GM21529 (cell line): ENCODE results near the gene TMPRSS7.
A peak's percentile ranks its signal among the peaks of the same experiment; 100 is the strongest.
"Not testable (repeated sequence)": the region's sequence is repeated elsewhere in the genome, so short reads cannot be mapped to it uniquely, and the experiment has no call there.

Source experiments
- ATAC-seq: cut with Tn5 transposase; IDR thresholded peaks from one replicate; pipeline ENCODE4 v1.9.1; 2021; ENCODE audit not compliant: unreplicated experiment

TMPRSS7 gene

DNA sequence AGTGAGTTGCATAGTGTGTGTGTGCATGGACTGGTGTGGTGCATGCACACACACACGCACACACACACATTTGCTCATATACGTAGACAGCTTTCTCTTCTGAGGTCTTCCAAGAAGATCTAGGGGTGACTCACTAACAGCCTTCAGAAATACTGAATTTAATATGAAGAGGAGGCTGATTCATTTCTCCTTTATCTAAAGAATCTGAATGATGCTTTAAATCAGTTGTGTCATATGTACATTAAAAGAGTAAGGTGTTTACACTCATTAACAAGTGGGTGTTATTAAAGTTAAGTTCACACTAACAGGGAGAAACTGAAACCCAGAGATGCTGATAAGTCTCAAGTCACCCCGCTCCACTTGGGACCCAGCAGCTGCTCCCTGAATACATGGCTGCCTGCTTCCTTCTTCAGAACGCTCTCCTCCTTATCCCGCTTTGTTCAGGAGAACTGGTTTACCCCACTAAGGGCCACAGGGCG is 22.0 kb downstream of the TMPRSS7 start:
- no peak for ATAC-seq

DNA sequence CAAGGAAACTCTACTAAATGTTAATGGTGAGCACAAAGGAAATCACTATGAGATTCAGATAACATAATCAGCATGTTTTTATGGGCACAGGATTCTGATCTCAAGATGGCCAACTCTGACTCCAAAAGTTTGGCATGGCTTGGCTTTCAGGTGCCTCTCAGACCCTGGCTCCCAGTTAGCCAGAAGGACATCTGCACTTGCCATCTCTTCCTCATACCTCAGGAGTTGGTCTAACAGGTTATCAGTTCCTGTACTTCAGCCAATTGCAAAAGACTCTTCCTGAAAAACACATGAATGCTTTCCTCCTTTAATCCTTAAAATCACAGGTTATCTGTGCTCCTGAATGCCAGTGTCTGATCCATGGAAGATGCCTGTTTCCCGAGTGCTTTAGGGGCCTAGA is 25.0 kb downstream of the TMPRSS7 start:
- no peak for ATAC-seq

DNA sequence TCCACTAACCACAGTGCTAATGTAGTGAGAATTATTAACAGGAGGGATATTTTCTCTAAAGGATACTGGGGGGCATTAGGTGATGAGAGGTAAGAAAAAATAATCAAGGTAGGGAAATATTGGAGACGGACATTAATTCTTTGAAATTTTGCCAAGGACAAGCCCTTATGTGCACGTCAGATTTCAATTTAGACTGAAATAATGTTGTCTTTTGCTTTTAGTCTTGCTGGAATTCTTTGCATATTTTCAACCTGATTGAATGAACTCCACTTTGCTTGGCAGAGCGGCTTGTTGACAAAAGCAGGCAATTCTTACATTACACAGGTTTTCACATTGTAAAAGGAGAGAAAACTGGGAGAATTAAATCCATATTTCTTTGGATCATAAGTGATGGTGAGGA is 26.6 kb downstream of the TMPRSS7 start:
- no peak for ATAC-seq

DNA sequence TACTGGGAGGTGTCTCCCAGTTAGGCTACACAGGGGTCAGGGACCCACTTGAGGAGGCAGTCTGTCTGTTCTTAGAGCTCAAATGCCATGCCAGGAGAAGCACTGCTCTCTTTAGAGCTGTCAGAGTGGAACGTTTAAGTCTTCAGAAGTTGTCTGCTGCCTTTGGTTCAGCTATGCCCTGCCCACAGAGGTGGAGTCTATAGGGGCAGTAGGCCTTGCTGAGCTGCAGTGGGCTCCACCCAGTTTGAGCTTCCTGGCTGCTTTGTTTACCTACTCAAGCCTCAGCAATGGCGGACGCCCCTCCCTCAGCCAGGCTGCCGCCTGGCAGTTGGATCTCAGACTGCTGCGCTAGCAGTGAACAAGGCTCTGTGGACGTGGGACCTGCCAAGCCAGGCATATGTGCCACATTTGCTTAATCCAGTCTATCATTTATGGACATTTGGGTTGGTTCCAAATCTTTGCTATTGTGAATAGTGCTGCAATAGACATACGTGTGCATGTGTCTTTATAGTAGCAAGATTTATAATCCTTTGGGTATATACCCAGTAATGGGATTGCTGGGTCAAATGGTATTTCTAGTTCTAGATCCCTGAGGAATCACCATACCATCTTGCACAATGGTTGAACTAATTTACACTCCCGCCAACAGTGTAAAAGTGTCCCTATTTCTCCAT is 38.0 kb downstream of the TMPRSS7 start:
- ATAC-seq: not testable (repeated sequence)

DNA sequence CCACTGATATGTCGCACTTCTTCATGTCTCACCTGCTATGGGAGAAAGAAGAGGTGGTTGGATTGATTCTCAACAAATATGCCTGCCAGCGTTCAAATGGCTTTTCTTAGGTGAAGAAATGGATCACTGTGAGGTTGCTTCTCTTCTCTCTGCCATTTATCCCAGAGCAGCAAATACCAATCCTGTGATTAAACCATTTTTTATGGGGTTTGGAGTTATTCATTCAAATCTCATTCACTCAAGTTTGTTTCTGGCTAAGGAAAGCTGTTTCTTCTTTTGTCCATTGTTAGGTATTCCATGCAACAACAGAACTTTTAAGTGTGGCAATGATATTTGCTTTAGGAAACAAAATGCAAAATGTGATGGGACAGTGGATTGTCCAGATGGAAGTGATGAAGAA is 39.5 kb downstream of the TMPRSS7 start:
- no peak for ATAC-seq

DNA sequence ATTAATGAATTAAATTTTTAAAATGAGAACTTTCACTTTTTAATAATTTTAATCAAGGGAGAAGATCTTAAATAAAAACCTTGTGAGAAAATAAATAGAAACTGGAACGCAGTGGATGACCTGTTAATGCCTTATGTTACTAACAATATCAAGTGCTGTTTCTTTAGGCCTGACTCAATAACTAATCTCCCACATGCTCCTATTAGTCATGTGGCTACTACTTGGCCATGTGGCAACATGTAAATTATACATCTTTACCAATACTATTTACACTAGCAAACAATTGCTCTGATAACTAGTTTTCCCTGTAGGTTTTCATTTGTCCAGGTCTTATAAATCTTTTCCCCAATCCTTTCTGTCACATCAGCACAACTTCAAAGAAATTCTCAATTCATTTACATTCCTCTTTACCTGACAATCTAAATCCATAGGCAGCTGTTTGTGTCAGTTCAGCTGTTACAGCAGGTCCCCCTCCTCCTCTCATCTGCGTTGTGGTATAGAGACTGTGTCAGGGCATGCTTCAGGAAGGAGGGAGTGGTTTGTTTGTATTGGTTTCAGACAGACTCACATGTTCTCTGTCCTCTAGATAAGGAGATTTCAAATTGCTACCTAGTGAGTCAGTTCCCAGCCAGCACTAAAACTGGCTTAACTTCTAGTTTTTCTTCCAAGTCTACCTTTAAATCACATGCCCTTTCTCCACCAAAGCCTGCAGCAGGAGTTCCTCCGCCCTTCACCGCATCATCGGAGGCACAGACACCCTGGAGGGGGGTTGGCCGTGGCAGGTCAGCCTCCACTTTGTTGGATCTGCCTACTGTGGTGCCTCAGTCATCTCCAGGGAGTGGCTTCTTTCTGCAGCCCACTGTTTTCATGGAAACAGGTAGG is 40.3 kb downstream of the TMPRSS7 start:
- ATAC-seq: peak; percentile 88

DNA sequence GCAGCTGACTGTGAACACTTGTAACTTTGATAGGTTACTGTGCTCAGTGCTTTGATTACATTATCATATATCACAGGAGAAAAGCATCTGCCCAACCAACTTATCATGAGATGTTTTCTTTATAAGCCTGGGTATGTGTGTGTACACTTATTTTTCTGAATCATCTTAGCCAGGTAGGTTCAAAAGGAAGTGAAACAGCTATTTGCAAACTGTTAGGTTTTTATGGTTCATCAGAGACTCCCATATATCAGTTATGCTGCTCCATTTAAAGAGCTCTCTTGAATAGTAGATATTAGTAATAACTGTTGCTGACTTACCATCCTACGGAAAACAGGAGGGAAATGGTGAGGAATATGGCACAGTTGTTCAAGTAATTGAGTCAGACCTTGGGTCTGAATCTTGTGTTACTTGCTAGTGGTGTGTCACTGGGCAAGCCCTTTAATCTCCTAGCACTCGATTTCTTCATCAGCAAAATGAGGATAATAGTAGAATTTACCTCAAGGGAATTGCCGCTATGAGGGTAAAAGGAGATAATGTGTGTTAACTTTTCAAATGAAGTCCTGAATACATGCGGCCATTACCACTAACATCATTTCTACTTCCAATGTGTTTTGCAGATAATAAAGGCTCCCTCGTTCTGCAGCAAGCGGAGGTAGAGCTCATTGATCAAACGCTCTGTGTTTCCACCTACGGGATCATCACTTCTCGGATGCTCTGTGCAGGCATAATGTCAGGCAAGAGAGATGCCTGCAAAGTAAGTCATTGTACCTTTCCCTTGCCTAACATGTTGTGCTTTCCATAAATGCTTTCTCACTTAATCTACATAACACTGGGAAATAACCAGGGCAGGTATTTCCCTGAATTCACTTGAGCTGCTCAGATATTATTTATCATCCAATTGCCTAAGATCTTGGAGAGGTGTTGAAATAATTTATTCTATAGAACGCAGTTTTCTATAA is 43.9 kb downstream of the TMPRSS7 start:
- no peak for ATAC-seq

DNA sequence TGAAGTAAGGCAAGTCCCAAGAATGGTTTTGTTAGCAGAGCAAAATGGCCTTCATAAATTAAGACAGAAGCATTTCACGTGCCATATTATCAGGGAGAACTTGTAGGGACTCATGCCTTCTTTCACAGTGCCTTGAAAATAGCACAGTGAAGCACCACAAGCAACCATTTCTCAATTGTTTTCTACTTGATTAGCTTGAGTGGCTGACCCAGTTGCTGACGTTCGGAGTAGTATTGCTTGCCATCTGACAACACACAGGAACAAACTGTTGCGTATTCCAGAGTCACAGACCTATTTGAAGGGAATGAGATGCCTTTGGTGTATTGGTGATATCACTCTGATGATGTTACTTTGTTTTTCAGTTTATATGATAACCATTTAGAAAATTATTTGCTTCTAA is 48.7 kb downstream of the TMPRSS7 start:
- ATAC-seq: no peak

DNA sequence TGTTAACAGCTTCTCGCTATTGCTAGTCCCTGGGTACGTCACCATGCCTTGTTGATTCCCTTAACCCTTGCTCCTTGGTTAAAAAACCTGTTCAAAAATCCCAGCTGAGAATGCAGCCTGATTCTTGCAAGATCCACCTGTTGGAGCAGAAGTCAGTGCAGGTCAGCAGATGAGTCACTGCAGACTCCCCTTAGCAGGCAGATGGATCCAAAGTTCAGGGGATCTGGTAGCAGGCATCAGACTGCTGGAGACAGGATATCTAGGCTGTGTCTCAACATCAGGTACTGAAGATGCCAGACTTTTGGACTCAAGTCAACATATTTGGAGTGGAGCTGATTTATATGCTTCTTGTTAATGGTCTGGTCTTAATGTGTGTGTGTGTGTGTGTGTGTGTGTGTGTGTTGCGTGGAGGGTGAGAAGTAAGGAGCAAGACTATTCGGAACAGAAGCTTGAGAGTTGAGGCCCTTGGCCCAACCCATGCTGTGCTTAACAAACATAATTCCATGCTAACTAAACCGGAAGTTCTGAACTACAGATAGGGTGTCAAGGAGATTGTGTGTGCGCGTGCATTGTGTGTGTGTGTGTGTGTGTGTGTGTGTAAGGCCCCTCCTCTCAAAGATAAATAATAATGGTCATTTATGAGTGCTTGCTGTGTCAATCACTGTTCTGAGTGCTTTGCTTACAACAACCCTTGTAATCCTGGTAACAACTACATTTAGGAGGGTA is 50.6 kb downstream of the TMPRSS7 start:
- no peak for ATAC-seq

DNA sequence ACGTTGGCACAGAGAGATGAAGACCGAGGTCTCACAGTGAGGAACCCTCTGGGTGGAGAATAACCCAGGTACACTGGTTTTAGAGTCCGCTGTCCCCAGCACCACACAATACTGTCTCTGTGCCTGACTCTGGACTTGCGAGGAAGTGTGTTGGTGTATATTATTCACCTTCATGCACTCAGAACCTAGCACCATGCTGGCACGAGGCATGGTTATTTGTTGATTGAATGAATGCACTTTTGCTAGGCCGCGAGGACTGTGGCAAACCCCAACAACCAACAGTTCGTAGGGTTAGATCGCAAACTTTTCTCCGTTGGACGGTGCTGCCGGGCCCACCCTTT is 51.2 kb downstream of the TMPRSS7 start:
- peak; percentile 10 for ATAC-seq

DNA sequence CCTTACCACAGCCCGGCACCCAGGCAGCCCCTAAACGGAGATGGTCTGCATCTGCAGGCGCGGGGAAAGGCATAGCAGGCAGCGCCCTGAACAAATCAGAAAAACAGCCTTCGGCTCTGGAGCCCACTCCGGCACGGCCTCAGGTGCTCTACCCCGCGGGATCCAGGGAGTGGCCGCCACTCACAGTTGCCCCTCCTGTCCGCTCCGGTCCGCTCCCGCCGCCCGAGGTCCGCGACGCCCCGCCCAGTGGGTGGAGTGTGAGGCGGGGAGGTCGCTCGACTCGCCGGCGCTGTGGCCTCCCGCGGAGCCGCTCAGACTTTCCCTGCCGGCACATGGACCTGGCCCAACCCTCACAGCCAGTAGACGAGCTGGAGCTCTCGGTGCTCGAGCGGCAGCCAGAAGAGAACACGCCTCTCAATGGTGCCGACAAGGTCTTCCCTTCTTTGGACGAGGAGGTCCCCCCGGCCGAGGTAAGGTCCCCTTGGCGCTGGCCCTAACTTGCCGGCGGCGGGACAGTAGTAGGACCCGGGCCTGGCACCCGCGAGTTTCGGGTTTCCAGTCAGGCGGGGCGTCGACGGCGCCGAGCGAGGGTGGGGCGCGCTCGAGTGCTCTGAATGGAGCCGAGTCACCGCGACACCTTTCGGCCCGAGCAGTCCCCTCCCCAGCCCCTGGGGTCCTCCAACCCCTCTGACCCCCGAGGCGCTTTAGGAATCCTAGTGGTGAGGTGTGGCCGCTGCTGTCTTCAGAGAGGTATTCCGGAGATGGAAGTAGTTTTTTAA is 51.7 kb downstream of the TMPRSS7 start, which contains the start of gene C3orf52:
Gene C3orf52, plus strand, starts transcription at position 314 of the 779 bp plus-strand sequence. Its CDS starts 19 bp downstream, at position 333.
- ATAC-seq: peak; percentile 87

DNA sequence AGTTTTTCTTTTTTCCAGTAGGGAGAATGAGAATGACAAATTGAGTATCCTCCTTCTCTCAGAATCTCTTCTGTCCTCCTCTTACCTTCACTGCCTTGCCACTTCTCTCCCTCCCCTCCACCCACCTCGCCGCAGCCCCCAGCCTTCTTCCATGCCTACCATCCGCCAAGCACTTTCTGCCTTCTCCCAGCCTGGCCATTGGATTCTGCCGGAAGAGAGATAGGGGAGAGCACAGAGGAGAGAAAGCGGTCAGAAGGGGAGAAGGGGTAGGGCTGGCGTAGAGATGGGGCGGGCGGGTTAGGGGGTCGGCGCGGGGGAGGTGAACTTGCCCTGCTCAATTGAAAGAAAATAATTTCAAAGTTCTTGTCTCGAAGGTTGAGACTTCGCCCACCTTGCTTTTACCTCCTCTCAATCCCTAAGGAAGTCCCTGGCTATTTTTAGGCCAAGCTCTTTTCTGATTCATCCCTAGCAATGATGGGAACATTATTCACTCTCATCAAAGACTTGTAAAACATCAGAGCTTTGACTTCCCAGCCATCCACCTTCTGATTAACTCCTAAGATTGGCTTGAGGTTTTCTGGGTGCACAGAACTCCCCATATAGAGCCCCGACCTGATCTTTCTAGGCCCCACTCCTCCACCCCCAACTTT is 52.5 kb downstream of the TMPRSS7 start:
- no peak for ATAC-seq

DNA sequence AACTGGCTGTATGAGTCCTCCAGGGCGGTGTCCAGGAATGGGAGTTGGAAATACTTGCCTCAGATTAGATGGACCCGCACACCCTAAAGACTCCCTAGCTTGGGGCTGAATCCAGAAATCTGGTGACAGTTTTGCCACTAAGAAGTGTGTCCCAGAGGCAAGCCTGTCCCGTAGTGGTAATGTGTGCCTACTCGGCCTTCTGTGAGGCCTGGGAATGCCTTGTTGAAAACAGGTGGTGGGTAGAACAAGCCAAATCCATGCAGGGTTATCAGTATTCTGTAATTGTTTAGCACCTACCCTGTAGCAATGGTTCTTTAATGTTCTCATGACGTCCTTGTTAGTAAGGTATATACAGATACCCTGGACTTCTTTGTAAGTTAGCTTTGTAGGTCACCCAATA is 53.2 kb downstream of the TMPRSS7 start:
- ATAC-seq: no peak

DNA sequence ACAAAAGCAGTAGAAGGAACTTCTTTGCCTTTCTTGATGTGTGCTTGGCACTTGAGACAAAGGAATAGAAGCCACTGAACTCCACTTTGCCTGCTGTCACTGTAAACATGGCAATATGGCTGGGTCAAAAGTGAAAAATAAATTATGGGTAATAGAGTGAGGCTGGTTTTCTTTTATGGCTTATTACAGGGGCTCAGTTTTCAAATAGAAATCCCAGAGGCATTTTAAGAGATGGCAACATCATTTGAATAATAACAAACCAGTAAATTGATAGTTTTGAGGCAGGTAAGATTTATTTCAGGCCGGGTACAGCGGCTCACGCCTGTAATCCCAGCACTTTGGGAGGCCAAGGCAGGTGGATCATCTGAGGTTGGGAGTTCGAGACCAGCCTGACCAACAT is 54.4 kb downstream of the TMPRSS7 start:
- no peak for ATAC-seq

DNA sequence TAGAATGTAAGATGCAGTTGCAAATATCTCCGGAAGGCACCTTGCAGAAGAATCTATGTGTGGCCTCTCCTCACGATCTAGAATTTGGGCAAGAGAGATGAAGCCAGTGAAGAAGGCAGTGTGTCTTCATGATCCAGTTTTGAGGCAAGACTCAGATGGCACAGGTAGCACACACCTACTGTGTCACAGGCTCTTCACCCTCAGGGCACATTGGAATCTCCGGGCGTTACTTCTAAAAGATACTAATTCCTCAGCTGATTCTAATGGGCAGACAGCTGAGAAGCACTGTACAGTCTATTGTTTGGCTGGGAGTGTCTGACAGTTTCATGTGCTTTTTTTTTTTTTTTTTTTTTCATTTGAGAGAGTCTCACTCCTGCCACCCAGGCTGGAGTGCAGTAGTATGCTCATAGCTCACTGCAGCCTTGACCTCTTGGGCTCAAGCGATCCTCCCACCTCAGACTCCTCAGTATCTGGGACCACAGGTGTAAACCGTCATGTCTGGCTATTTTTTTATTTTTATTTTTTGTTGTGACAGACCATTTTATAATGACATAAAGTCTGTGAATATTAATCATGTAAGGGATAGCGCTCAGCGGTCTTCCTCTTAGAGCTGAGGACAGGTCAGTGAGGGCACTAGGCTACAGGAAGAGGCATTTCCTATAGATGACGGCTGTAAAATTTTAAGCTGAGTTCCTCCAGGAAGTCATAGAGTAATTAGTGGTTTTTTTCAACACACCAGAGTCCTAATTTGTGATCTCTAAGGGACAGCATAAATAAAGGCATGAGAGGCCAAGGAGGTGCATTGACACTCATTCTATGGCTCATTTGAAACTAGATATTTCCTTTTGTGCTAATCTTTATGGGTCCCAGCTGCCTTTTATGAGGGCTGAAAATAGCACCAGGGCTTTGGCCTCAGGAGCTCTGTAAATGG is 55.7 kb downstream of the TMPRSS7 start:
- no peak for ATAC-seq

DNA sequence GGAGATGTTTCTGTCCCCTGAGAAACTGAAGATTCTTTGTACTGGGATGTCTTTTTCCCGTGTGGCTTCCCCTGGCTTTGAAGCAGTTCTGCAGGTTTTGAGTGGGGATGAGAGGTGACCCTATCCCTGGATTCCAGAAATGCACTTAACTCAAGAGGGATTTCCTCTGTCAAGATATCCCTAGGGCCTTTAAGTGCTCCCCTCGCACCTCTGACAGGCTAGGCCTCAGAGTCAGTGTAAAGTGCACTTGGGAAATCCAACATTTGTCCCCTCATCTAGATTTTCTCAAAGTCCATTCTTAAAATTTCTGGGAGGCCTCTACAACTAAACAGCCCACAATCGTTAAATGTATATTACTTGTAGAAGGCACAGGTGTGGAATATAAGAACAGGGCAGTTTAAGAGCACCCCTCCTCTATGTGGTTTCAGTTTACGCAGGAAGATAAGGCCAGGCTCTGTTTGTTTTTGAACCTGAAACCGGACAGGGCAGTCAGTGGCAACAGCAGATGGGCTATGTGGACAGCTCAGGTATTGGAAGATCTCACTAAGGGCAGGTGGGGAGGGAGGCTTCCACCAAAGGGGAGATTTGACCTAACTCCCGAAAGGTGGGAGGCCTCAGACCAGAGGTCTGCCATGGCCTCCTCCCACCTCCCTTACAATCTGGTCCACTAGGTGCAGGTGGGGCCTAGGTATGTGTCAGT is 56.5 kb downstream of the TMPRSS7 start:
- no peak for ATAC-seq

DNA sequence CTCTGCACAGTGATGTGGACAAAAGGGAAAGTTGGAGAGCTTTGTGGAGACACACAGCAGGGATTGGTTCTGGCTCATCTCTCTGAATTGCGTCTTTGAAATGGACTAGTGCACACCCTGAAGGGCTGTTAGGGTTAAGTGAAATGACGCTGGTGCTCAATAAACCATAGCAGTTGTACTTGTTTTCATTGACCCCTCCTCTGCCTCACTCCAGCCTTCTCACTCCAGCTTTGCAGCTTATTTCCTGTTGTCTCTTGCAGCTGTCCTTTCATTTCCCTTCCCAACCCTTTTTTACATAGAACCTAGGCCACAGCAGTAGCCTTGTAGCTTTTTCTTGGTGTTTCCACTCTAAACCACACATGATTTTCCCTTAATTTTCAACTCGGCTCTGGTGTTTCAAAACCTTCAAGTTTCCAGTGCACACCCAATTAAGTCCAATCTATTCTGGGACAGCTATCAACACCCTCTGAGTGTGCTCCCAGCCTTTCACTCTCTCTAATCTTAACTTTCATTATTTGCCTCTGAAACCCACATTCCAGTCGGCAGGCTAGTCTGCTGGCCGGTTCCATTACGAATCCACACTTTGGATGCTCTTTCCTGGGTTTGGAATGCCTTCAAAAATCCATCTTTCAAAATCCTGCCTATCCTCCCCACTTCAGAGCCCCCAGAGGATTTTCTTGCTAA is 58.1 kb downstream of the TMPRSS7 start:
- peak; percentile 57 for ATAC-seq
